HCT116 (cell line): Measurements from ENCODE around the gene KCNK3.

Experiments
- CTCF ChIP-seq, 3 experiments: fragments of 200-600 bp in 1 of 3; sonication (generic) in 1 of 3; IDR thresholded peaks in 2 of 3; conservative IDR thresholded peaks in 1 of 3; 2 replicates each; pipeline ENCODE4 v1.5.1; 2012 to 2017; ENCODE audit warnings: low read depth in 2 of 3, low read length in 2 of 3, antibody characterized with exemption in 1 of 3, borderline replicate concordance in 1 of 3, control low read depth in 1 of 3, mild to moderate bottlenecking in 1 of 3, mixed read lengths in 1 of 3, mixed run types in 1 of 3, moderate library complexity in 1 of 3; ENCODE audit not compliant: insufficient read depth in 1 of 3
- YY1 ChIP-seq: IDR thresholded peaks from 2 replicates; pipeline ENCODE4 v1.6.1; 2011; ENCODE audit warnings: low read length, low read depth, moderate library complexity, mild to moderate bottlenecking; ENCODE audit not compliant: insufficient replicate concordance; ENCODE audit errors: extremely low read depth
- ZFX ChIP-seq: fragments of 450-650 bp; IDR thresholded peaks from 2 replicates; pipeline ENCODE4 v1.6.1; 2017

DNA sequence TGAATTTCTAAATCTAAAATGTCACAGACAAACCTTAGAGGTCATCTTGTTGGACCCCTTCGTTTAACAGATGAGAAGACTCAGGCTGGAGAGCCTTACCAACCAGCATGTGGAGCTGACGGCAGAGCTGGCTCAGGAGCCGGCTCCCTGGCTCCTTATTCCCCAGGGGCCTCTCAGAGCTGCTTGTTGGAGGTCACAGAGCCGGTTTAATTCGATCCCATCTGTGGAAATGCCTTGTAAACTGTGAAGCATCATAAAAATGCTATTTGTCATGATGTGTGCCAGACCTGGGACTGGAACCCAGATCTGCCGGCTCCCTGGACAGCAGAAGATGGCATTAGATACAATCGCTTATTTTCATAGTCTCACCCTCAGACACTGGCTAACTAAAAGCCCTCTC, 43.2 kb upstream of the KCNK3 start:
- TF ChIP-seq YY1 (no peak), ZFX (no peak), CTCF (IDR thresholded peaks at IDR 0.05 in 2 of 3, conservative IDR thresholded peaks at IDR 0.05 in 1 of 3; ENCODE audit: borderline replicate concordance in 1 of 3, insufficient read depth in 1 of 3, low read depth in 2 of 3, low read length in 2 of 3) (no peak)
